OCI-LY7 (cell line): ENCODE data around the gene ABCC8. TPM values are rescaled to one million over a fixed set of nuclear protein-coding genes. Genes with fewer than 3 reads are reported as not detected.

Experiments used
- BruUV-seq: library from RNA; stranded (reverse); fragments of 400-500 nt; replicated peaks from 2 replicates; lab custom pipeline; 2021; lab: Mats Ljungman, UMichigan
- CTCF ChIA-PET: fragments of 300-600 bp; sonication (Branson Sonifier 250); formaldehyde crosslinking; loops from one replicate; lab custom pipeline; 2022; ENCODE audit warnings: antibody characterized with exemption; ENCODE audit not compliant: unreplicated experiment; lab: Charles Lee
- POLR2A ChIA-PET: fragments of 300-600 bp; sonication (Branson Sonifier 250); formaldehyde crosslinking; loops from one replicate; lab custom pipeline; 2022; ENCODE audit warnings: antibody characterized with exemption; lab: Charles Lee
- DNase-seq: peaks from one replicate; pipeline ENCODE4 v3.0.0-alpha.2; 2015; ENCODE audit warnings: low spot score
- H2AFZ ChIP-seq: fragments of 200-600 bp; sonication (generic), shearing (Covaris generic); 2 replicates; pipeline ENCODE4 v1.6.1; 2014; ENCODE audit warnings: mild to moderate bottlenecking, antibody characterized with exemption, low read length, moderate library complexity
- H3K27ac ChIP-seq: fragments of 200-600 bp; sonication (generic); 2 replicates; pipeline ENCODE4 v1.5.1; 2014; ENCODE audit warnings: mixed run types, low read depth, mild to moderate bottlenecking, moderate library complexity, low read length, inconsistent platforms; ENCODE audit not compliant: poor library complexity, severe bottlenecking
- H3K36me3 ChIP-seq: fragments of 200-600 bp; sonication (generic); 2 replicates; pipeline ENCODE4 v1.6.1; 2014; ENCODE audit warnings: mild to moderate bottlenecking, antibody characterized with exemption, low read length, moderate library complexity, mixed read lengths; ENCODE audit not compliant: insufficient read depth
- H3K4me1 ChIP-seq: fragments of 200-600 bp; sonication (generic); 2 replicates; pipeline ENCODE4 v1.5.1; 2014; ENCODE audit warnings: mild to moderate bottlenecking, low read length; ENCODE audit not compliant: insufficient read depth, poor library complexity, severe bottlenecking
- H3K4me2 ChIP-seq: fragments of 200-600 bp; sonication (generic); 2 replicates; pipeline ENCODE4 v1.6.1; 2014; ENCODE audit warnings: mild to moderate bottlenecking, low read length
- H3K4me3 ChIP-seq: fragments of 200-600 bp; sonication (generic); 2 replicates; pipeline ENCODE4 v1.5.1; 2014; ENCODE audit warnings: mild to moderate bottlenecking, low read depth, low read length; ENCODE audit not compliant: poor library complexity, severe bottlenecking
- H3K79me2 ChIP-seq: fragments of 200-600 bp; sonication (generic); 2 replicates; pipeline ENCODE4 v1.6.1; 2016; ENCODE audit warnings: low read depth, mild to moderate bottlenecking, low read length, moderate library complexity, mixed read lengths; ENCODE audit not compliant: insufficient read depth
- H3K9me2 ChIP-seq: fragments of 200-600 bp; sonication (generic); 2 replicates; pipeline ENCODE4 v1.6.1; 2016; ENCODE audit warnings: mild to moderate bottlenecking, low read length, mixed read lengths; ENCODE audit not compliant: insufficient read depth
- H3K9me3 ChIP-seq: fragments of 200-600 bp; sonication (generic); 2 replicates; pipeline ENCODE4 v1.6.1; 2014; ENCODE audit warnings: mild to moderate bottlenecking, mixed run types, low read length, mixed read lengths
- H4K20me1 ChIP-seq: fragments of 200-600 bp; sonication (generic); 2 replicates; pipeline ENCODE4 v1.6.1; 2014; ENCODE audit warnings: mild to moderate bottlenecking, antibody characterized with exemption, low read length, moderate library complexity, mixed read lengths; ENCODE audit not compliant: insufficient read depth
- CTCF ChIP-seq: fragments of 200-600 bp; sonication (generic); conservative IDR thresholded peaks from 2 replicates; pipeline ENCODE4 v1.5.1; 2014; ENCODE audit warnings: mild to moderate bottlenecking, antibody characterized with exemption, low read length, moderate library complexity, mixed read lengths
- EZH2phosphoT487 ChIP-seq: fragments of 200-600 bp; sonication (generic); IDR thresholded peaks from 2 replicates; pipeline ENCODE4 v1.6.1; 2018; ENCODE audit warnings: low read depth, borderline replicate concordance, mild to moderate bottlenecking, mixed run types, antibody characterized with exemption, low read length, moderate library complexity, mixed read lengths
- intact Hi-C: fragments of 100-400 bp; cut with micrococcal nuclease; formaldehyde crosslinking; loops from one replicate; pipeline ENCODE4 v1.10.0; 2022; ENCODE audit not compliant: unreplicated experiment
- total RNA-seq, 2 experiments: library from RNA; depleted of rRNA in 1 of 2; stranded (reverse); fragments of >200 nt in 1 of 2; shearing (Covaris generic) in 1 of 2; gene quantifications; 2 replicates each; pipeline ENCODE4 v1.2.3, GENCODE V29; 2014 to 2022

ABCC8 gene
- total RNA-seq, 2 experiments from 2014 or later = not detected

DNA sequence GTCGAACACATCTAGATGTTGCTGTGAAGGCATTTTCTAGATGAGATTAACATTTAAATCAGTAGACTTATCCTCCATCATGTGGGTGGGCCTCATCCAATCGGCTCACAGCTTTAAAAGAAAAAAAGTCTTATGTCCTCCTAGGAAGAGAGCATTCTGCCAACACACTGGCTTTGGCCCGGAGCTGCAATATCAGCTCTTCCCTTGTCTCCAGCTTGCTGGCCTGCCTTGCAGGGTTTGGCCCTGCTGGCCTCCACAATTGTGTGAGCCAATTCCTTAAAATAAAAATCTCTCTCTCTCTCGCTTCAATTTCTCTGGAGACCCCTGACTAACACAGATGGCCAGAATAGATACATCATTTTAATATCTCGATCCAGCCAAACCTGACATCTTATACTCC lies 13.1 kb upstream of the ABCC8 start:
- H3K4me2 ChIP-seq = no peak overlapping the region
- DNase-seq = no peak
- H3K27ac ChIP-seq = no peak overlapping the region
- no TSS peak for BruUV-seq
- intact Hi-C loops = no loop called here
- POLR2A ChIA-PET = no interaction called here
- no peaks in the 10 kb centered on the region for H3K9me2 ChIP-seq
- no peaks in the 10 kb centered on the region for H3K36me3 ChIP-seq
- no peaks in the 10 kb centered on the region for H4K20me1 ChIP-seq
- H3K79me2 ChIP-seq = no peaks in the 10 kb centered on the region
- H3K4me3 ChIP-seq = no peak overlapping the region
- no peaks in the 10 kb centered on the region for H3K9me3 ChIP-seq
- no peak for TF ChIP-seq CTCF
- no peak for TF ChIP-seq EZH2phosphoT487
- CTCF ChIA-PET = no interaction called here
- H2AFZ ChIP-seq = no peak overlapping the region
- H3K4me1 ChIP-seq = no peaks in the 10 kb centered on the region

GRCh38 chr11:17488563-17488962 lies 11.9 kb upstream of the ABCC8 start:
- Histone ChIP-seq H3K36me3 (no peaks in the 10 kb centered on the region), H3K9me3 (no peaks in the 10 kb centered on the region), H3K9me2 (no peaks in the 10 kb centered on the region), H2AFZ (no peak overlapping the region), H3K4me1 (no peaks in the 10 kb centered on the region), H3K4me3 (no peak overlapping the region), H4K20me1 (no peaks in the 10 kb centered on the region), H3K27ac (no peak overlapping the region), H3K4me2 (no peak overlapping the region), H3K79me2 (no peaks in the 10 kb centered on the region)
- no TSS peak for BruUV-seq
- ChIA-PET POLR2A (no interaction called here), CTCF (interaction anchor here (0.7 kb wide), 1 partner anchor 16 kb away, joined by 3 read pairs; no protein-coding TSS in a partner anchor)
- intact Hi-C loops = no loop called here
- DNase-seq = no peak
- TF ChIP-seq CTCF (no peak), EZH2phosphoT487 (no peak)

GRCh38 chr11:17486646-17487045 lies 10.0 kb upstream of the ABCC8 start:
- Histone ChIP-seq H3K9me2 (no peaks in the 10 kb centered on the region), H3K79me2 (no peaks in the 10 kb centered on the region), H3K27ac (no peak overlapping the region), H3K4me2 (no peak overlapping the region), H3K36me3 (no peaks in the 10 kb centered on the region), H2AFZ (no peak overlapping the region), H4K20me1 (no peaks in the 10 kb centered on the region), H3K4me3 (no peak overlapping the region), H3K4me1 (no peaks in the 10 kb centered on the region), H3K9me3 (no peaks in the 10 kb centered on the region)
- no peak for DNase-seq
- CTCF ChIA-PET = interaction anchor here (0.6 kb wide), 1 partner anchor 121 kb away, joined by 3 read pairs; no protein-coding TSS in a partner anchor
- POLR2A ChIA-PET = no interaction called here
- TF ChIP-seq EZH2phosphoT487 = no peak
- BruUV-seq = no TSS peak
- intact Hi-C loops = no loop called here
